ENCODE data around the gene ATF6B. TPM values are rescaled to one million over a fixed set of nuclear protein-coding genes. Genes with fewer than 3 reads are reported as not detected.

The ATF6B gene
- polyA plus RNA-seq, 1 experiment: 69.2 TPM

- H3K36me3 ChIP-seq (ENCODE audit: control insufficient read depth, insufficient read depth, low read length): no peaks in the 10 kb centered on the region
- no peak overlapping the region for H3K4me3 ChIP-seq (ENCODE audit: low read depth, low read length)
- TF ChIP-seq CTCF (IDR thresholded peaks at IDR 0.05; ENCODE audit: insufficient read depth, low read depth, low read length): no peak
- POLR2A ChIA-PET: no interaction called here
- no peaks in the 10 kb centered on the region; the same call in 1 of the 2 replicates for H3K27me3 ChIP-seq (ENCODE audit: control insufficient read depth, insufficient read depth, low read length)
- CTCF ChIA-PET: no interaction called here
- no peak for DNase-seq (ENCODE audit: low read depth)
Observed at GRCh38 chr6:32137454-32137853, 9.4 kb upstream of the ATF6B start.

- CTCF ChIA-PET: no interaction called here
- H3K4me3 ChIP-seq (ENCODE audit: low read depth, low read length): no peak overlapping the region
- TF ChIP-seq CTCF (IDR thresholded peaks at IDR 0.05; ENCODE audit: insufficient read depth, low read depth, low read length): no peak
- POLR2A ChIA-PET: no interaction called here
- H3K36me3 ChIP-seq (ENCODE audit: control insufficient read depth, insufficient read depth, low read length): no peaks in the 10 kb centered on the region
- DNase-seq (ENCODE audit: low read depth): no peak
- H3K27me3 ChIP-seq (ENCODE audit: control insufficient read depth, insufficient read depth, low read length): no peaks in the 10 kb centered on the region; the same call in 1 of the 2 replicates
Observed at GRCh38 chr6:32133786-32134185, 5.7 kb upstream of the ATF6B start.

- ChIA-PET POLR2A (no interaction called here), CTCF (no interaction called here)
- H3K27me3 ChIP-seq (ENCODE audit: control insufficient read depth, insufficient read depth, low read length): no peaks in the 10 kb centered on the region
- H3K36me3 ChIP-seq (ENCODE audit: control insufficient read depth, insufficient read depth, low read length): no peaks in the 10 kb centered on the region
- TF ChIP-seq CTCF (IDR thresholded peaks at IDR 0.05; ENCODE audit: insufficient read depth, low read depth, low read length): no peak
- no peak for DNase-seq (ENCODE audit: low read depth)
- H3K4me3 ChIP-seq (ENCODE audit: low read depth, low read length): no peak overlapping the region
Observed at GRCh38 chr6:32132110-32132509, 4.1 kb upstream of the ATF6B start.

GRCh38 chr6:32131439-32131948 lies 3.4 kb upstream of the ATF6B start:
- no peak for TF ChIP-seq CTCF (IDR thresholded peaks at IDR 0.05; ENCODE audit: insufficient read depth, low read depth, low read length)
- no peaks in the 10 kb centered on the region for H3K36me3 ChIP-seq (ENCODE audit: control insufficient read depth, insufficient read depth, low read length)
- no peaks in the 10 kb centered on the region for H3K27me3 ChIP-seq (ENCODE audit: control insufficient read depth, insufficient read depth, low read length)
- no peak for DNase-seq (ENCODE audit: low read depth)
- ChIA-PET CTCF (interaction anchor here (5.0 kb wide), 1 partner anchor 13 kb away, joined by 51 read pairs; no protein-coding TSS in a partner anchor), POLR2A (no interaction called here)
- H3K4me3 ChIP-seq (ENCODE audit: low read depth, low read length): no peak overlapping the region

GRCh38 chr6:32129297-32130088 lies 1.4 kb upstream of the ATF6B start:
- CTCF ChIA-PET: interaction anchor here (0.9 to 5.0 kb wide), 6 partner anchors 11 to 47 kb away, joined by 3 to 51 read pairs (median 4); partner anchors contain the start of gene PRRT1
- DNase-seq (ENCODE audit: low read depth): no peak

More at GRCh38 chr6:32129297-32130088, 1.4 kb upstream of the ATF6B start:
- Histone ChIP-seq H3K4me3 (ENCODE audit: low read depth, low read length) (peak overlapping the region; percentile 59), H3K36me3 (ENCODE audit: control insufficient read depth, insufficient read depth, low read length) (no peaks in the 10 kb centered on the region), H3K27me3 (ENCODE audit: control insufficient read depth, insufficient read depth, low read length) (no peaks in the 10 kb centered on the region)
- TF ChIP-seq CTCF (IDR thresholded peaks at IDR 0.05; ENCODE audit: insufficient read depth, low read depth, low read length): no peak
- POLR2A ChIA-PET: no interaction called here
